A549 (cell line): ENCODE results near the gene MUC20. TPM values are rescaled to one million over a fixed set of nuclear protein-coding genes. Genes with fewer than 3 reads are reported as not detected.
"Not testable (repeated sequence)": the region's sequence is repeated elsewhere in the genome, so short reads cannot be mapped to it uniquely, and the experiment has no call there.

Experiments
- ATAC-seq, 2 experiments: fragments of 200-7000 bp in 1 of 2; fragments of >200 bp in 1 of 2; cut with Nextera tagmentation in 1 of 2; cut with Tn5 transposase in 1 of 2; 3 replicates each; pipeline versions ENCODE4 v1.8.0 to v1.9.1; 2018 to 2020; ENCODE audit warnings: mild to moderate bottlenecking in 1 of 2, moderate library complexity in 1 of 2
- CTCF ChIA-PET: fragments of 300-600 bp; sonication (Branson Sonifier 250); formaldehyde crosslinking; extraction: SDS; loops from one replicate; lab custom pipeline; 2021; ENCODE audit warnings: antibody characterized with exemption, inconsistent platforms; lab: Yijun Ruan, JAX
- POLR2A ChIA-PET: fragments of 350-600 bp; formaldehyde crosslinking; extraction: SDS; loops from one replicate; lab custom pipeline; 2021; ENCODE audit warnings: antibody characterized with exemption, inconsistent platforms; lab: Yijun Ruan, JAX
- DNase-seq, 2 experiments: peaks; one replicate each; pipeline versions ENCODE4 v3.0.0 to v3.0.0-alpha.2; 2011 to 2016; ENCODE audit warnings: low read depth in 1 of 2, low spot score in 1 of 2
- FAIRE-seq: peaks from 2 replicates; lab custom pipeline; 2011; peaks lifted over from hg19 to GRCh38; lab: Jason Lieb, UNC
- H3K27ac ChIP-seq, 2 experiments: fragments of >200 bp; sonication (Bioruptor Twin); formaldehyde crosslinking; 3 replicates each; pipeline ENCODE4 v1.5.1; 2016 to 2017
- H3K4me1 ChIP-seq: fragments of >200 bp; sonication (Bioruptor Twin); formaldehyde crosslinking; 3 replicates; pipeline ENCODE4 v1.6.1; 2016
- H3K4me2 ChIP-seq: fragments of >200 bp; sonication (Bioruptor Twin); formaldehyde crosslinking; 3 replicates; pipeline ENCODE4 v1.6.1; 2016
- H3K4me3 ChIP-seq: fragments of >200 bp; sonication (Bioruptor Twin); formaldehyde crosslinking; 3 replicates; pipeline ENCODE4 v1.5.1; 2016
- H3K9me3 ChIP-seq: fragments of >200 bp; sonication (Bioruptor Twin); formaldehyde crosslinking; 3 replicates; pipeline ENCODE4 v1.6.1; 2016
- CBX8 ChIP-seq: fragments of 200-600 bp; sonication (generic); IDR thresholded peaks from 2 replicates; pipeline ENCODE4 v1.6.1; 2016
- CTCF ChIP-seq: fragments of >200 bp; sonication (Bioruptor Twin); formaldehyde crosslinking; IDR thresholded peaks from 3 replicates; pipeline ENCODE4 v1.5.1; 2016
- EHF ChIP-seq: fragments of 250-450 bp; sonication (Bioruptor Pico); IDR thresholded peaks from 2 replicates; pipeline ENCODE4 v1.5.0; 2020; ENCODE audit warnings: mild to moderate bottlenecking
- FOSL2 ChIP-seq, 2 experiments: fragments of 450-650 bp in 1 of 2; fragments of >200 bp in 1 of 2; sonication (Bioruptor Twin) in 1 of 2; formaldehyde crosslinking; IDR thresholded peaks; 2 replicates each; pipeline versions ENCODE4 v1.5.0 to v1.6.1; 2016 to 2020; ENCODE audit warnings: mild to moderate bottlenecking in 1 of 2, moderate library complexity in 1 of 2
- FOXS1 ChIP-seq: fragments of 250-450 bp; sonication (Bioruptor Pico); IDR thresholded peaks from 2 replicates; pipeline ENCODE4 v1.5.0; 2020; ENCODE audit warnings: mild to moderate bottlenecking, moderate library complexity
- HOXB13 ChIP-seq: fragments of 250-450 bp; sonication (Bioruptor Pico); IDR thresholded peaks from 2 replicates; pipeline ENCODE4 v1.5.0; 2020; ENCODE audit warnings: low read depth, mild to moderate bottlenecking, moderate library complexity
- JUN ChIP-seq, 2 experiments: fragments of >200 bp; sonication (Bioruptor Twin); formaldehyde crosslinking; IDR thresholded peaks; 2 replicates in 1 of 2; 3 replicates in 1 of 2; pipeline ENCODE4 v1.6.1; 2016 to 2017
- KDM1A ChIP-seq: fragments of 200-600 bp; sonication (generic); IDR thresholded peaks from 2 replicates; pipeline ENCODE4 v1.6.1; 2016; ENCODE audit warnings: low read depth, mild to moderate bottlenecking
- MAFK ChIP-seq: fragments of 450-650 bp; IDR thresholded peaks from 2 replicates; pipeline ENCODE4 v1.6.1; 2014; ENCODE audit not compliant: partially characterized antibody
- NFE2L2 ChIP-seq: fragments of 150-350 bp; conservative IDR thresholded peaks from 2 replicates; pipeline ENCODE4 v1.6.1; 2014; ENCODE audit warnings: low read length
- POLR2A ChIP-seq: IDR thresholded peaks from 2 replicates; pipeline ENCODE4 v1.6.1; 2012; ENCODE audit warnings: mild to moderate bottlenecking, low read length
- RCOR1 ChIP-seq: fragments of 150-350 bp; IDR thresholded peaks from 2 replicates; pipeline ENCODE4 v1.6.1; 2014; ENCODE audit warnings: antibody characterized with exemption, low read length, low read depth
- SREBF2 ChIP-seq: fragments of 450-650 bp; IDR thresholded peaks from 2 replicates; pipeline ENCODE4 v1.6.1; 2014; ENCODE audit warnings: mild to moderate bottlenecking, moderate library complexity
- TP53 ChIP-seq: fragments of 250-450 bp; sonication (Bioruptor Pico); IDR thresholded peaks from 2 replicates; pipeline ENCODE4 v1.5.0; 2021; ENCODE audit warnings: mild to moderate bottlenecking, moderate library complexity
- USF2 ChIP-seq: fragments of 450-650 bp; IDR thresholded peaks from 2 replicates; pipeline ENCODE4 v1.6.1; 2014; ENCODE audit warnings: antibody characterized with exemption
- ZC3H11A ChIP-seq: fragments of 450-650 bp; IDR thresholded peaks from 2 replicates; pipeline ENCODE4 v1.6.1; 2014; ENCODE audit warnings: antibody characterized with exemption, mild to moderate bottlenecking
- ZNF302 ChIP-seq: fragments of 250-450 bp; sonication (Bioruptor Pico); IDR thresholded peaks from 2 replicates; pipeline ENCODE4 v1.9.0; 2021; ENCODE audit warnings: inconsistent platforms, mild to moderate bottlenecking, moderate library complexity
- WGBS: methylation state at CpG from one replicate; pipeline ENCODE4 v1.1.6; 2017; ENCODE audit errors: missing lambda C conversion rate; 5-methylcytosine and 5-hydroxymethylcytosine counted together
- polyA plus RNA-seq, 4 experiments: library from polyadenylated mRNA; depleted of rRNA in 3 of 4; stranded (reverse); fragments of >200 nt; fragmentation: RNase III in 1 of 4; extraction: RNeasy Plus Mini Kit Qiagen cat#74134 plus additional on column Dnase treatment in 1 of 4; gene quantifications; 2 replicates in 3 of 4; 3 replicates in 1 of 4; pipeline ENCODE4 v1.2.3, GENCODE V29; 2011 to 2017

MUC20 gene
- polyA plus RNA-seq, 2 of the 4 experiments (the other 2 are of a cell fraction): 0.44 to 0.87 TPM

- H3K4me1 ChIP-seq: peaks cover 22% of the 10 kb centered on the region
- FAIRE-seq, CTCF ChIA-PET, H3K27ac ChIP-seq, POLR2A ChIA-PET, ATAC-seq, H3K4me3 ChIP-seq, H3K9me3 ChIP-seq, DNase-seq, H3K4me2 ChIP-seq: not testable (repeated sequence)
- WGBS: 82% methylated on average over 8 of the region's 8 CpGs
Measured at GRCh38 chr3:195694217-195695076, 26.3 kb upstream of the MUC20 start.

- 91% methylated on average over 28 of the region's 31 CpGs for WGBS
- TF ChIP-seq TP53 (CRISPR knock-in tag): no peak
- TF ChIP-seq RCOR1: no peak
- TF ChIP-seq FOSL2 (IDR thresholded peaks at IDR 0.05): 0 out of 2 replicates have a peak, but pooled peaks have one; percentile 2
- TF ChIP-seq FOSL2 (CRISPR knock-in tag; IDR thresholded peaks at IDR 0.05): no peak
- TF ChIP-seq NFE2L2: no peak
- no peak for TF ChIP-seq FOXS1 (CRISPR knock-in tag)
- H3K4me2 ChIP-seq: no peak overlapping the region
- H3K27ac ChIP-seq: peak overlapping the region in 1 of 2 experiments; percentile 77; a peak in 4 of 6 replicates
- no peak overlapping the region for H3K4me3 ChIP-seq
- ChIA-PET CTCF (interaction anchor here (0.7 to 1.1 kb wide), 4 partner anchors 11 to 190 kb away, joined by 3 to 5 read pairs (median 3); no protein-coding TSS in a partner anchor), POLR2A (no interaction called here)
- DNase-seq: no peak
- H3K4me1 ChIP-seq: peaks cover 22% of the 10 kb centered on the region
- FAIRE-seq: no peak
- H3K9me3 ChIP-seq: no peaks in the 10 kb centered on the region
- no peak for ATAC-seq
Measured at GRCh38 chr3:195696632-195697278, 24.0 kb upstream of the MUC20 start.

GRCh38 chr3:195697582-195698324 lies 23.0 kb upstream of the MUC20 start:
- Histone ChIP-seq H3K9me3 (no peaks in the 10 kb centered on the region), H3K4me1 (peaks cover 22% of the 10 kb centered on the region), H3K4me3 (no peak overlapping the region), H3K27ac (peak overlapping the region; percentile 63 to 77), H3K4me2 (peak overlapping the region; percentile 49)
- ATAC-seq (peak; percentile 76 to 80; a peak in 5 of 6 replicates), FAIRE-seq (no peak), DNase-seq (peak; percentile 79 to 83)
- WGBS: 58% methylated on average over 11 of the region's 11 CpGs
- ChIA-PET CTCF (interaction anchor here (0.7 to 2.0 kb wide), 4 partner anchors 10 to 189 kb away, joined by 3 to 6 read pairs (median 5); no protein-coding TSS in a partner anchor), POLR2A (no interaction called here)
- TF ChIP-seq HOXB13 (CRISPR knock-in tag) (0 out of 2 replicates have a peak, but pooled peaks have one; percentile 10), SREBF2 (no peak), EHF (CRISPR knock-in tag) (0 out of 2 replicates have a peak, but pooled peaks have one; percentile 18), NFE2L2 (peak; percentile 89), POLR2A (no peak), MAFK (peak; percentile 87), JUN (IDR thresholded peaks at IDR 0.05) (peak in 1 of 2 experiments; percentile 25; a peak in 1 of 5 replicates)

- DNase-seq (no peak), ATAC-seq (0 out of 6 replicates have a peak, but pooled peaks of 1 of the 2 experiments have one; percentile 21), FAIRE-seq (no peak)
- 92% methylated on average over 4 of the region's 4 CpGs for WGBS
- Histone ChIP-seq H3K4me1 (peaks cover 22% of the 10 kb centered on the region), H3K9me3 (no peaks in the 10 kb centered on the region), H3K27ac (peak overlapping the region; percentile 63 to 77), H3K4me3 (no peak overlapping the region), H3K4me2 (peak overlapping the region; percentile 49)
- ChIA-PET POLR2A (no interaction called here), CTCF (interaction anchor here (1.9 to 2.0 kb wide), 2 partner anchors 20 to 49 kb away, joined by 5 to 6 read pairs; no protein-coding TSS in a partner anchor)
- no peak for TF ChIP-seq KDM1A
- TF ChIP-seq ZNF302: no peak
- no peak for TF ChIP-seq ZC3H11A
- TF ChIP-seq CBX8: no peak
- no peak for TF ChIP-seq USF2
- no peak for TF ChIP-seq CTCF
Measured at GRCh38 chr3:195698325-195698646, 22.5 kb upstream of the MUC20 start.
